NCI-H748 treated with DMSO at 0.1 percent for 48 hours (cell line): ENCODE results near the gene RPS13.
"Not testable (repeated sequence)": the region's sequence is repeated elsewhere in the genome, so short reads cannot be mapped to it uniquely, and the experiment has no call there.

ENCODE experiments used
- DNase-seq: peaks from one replicate; lab custom pipeline; 2025; lab: John Stamatoyannopoulos, UW

Gene RPS13

GRCh38 chr11:17036666-17037658 lies 40.5 kb downstream of the RPS13 start:
- DNase-seq, result no peak

GRCh38 chr11:17034027-17034426 lies 43.4 kb downstream of the RPS13 start:
- not testable (repeated sequence) for DNase-seq

GRCh38 chr11:17026487-17027082 lies 50.9 kb downstream of the RPS13 start:
- no peak for DNase-seq

GRCh38 chr11:17024924-17025323 lies 52.5 kb downstream of the RPS13 start:
- no peak for DNase-seq
